HepG2 (cell line): Measurements from ENCODE around the gene COA7. TPM values are rescaled to one million over a fixed set of nuclear protein-coding genes. Genes with fewer than 3 reads are reported as not detected.

ENCODE experiments used
- CEBPB ChIP-seq: IDR thresholded peaks from 2 replicates; pipeline ENCODE4 v1.6.1; 2011; ENCODE audit warnings: low read depth, low read length, improper control_type of control experiment, borderline replicate concordance
- HHEX ChIP-seq: IDR thresholded peaks from 2 replicates; pipeline ENCODE4 v1.6.1; 2016; ENCODE audit warnings: control low read depth
- KLF6 ChIP-seq: IDR thresholded peaks from 2 replicates; pipeline ENCODE4 v1.8.0; 2016; ENCODE audit warnings: missing biosample characterization, missing genetic modification reagents
- NFYB ChIP-seq: sonication (generic); formaldehyde crosslinking; IDR thresholded peaks from 2 replicates; pipeline ENCODE4 v1.4.0; 2020; ENCODE audit warnings: missing genetic modification reagents
- POLR2AphosphoS5 ChIP-seq: IDR thresholded peaks from 2 replicates; pipeline ENCODE4 v1.6.1; 2012; ENCODE audit warnings: low read depth, low read length
- RELA ChIP-seq: sonication (generic); formaldehyde crosslinking; IDR thresholded peaks from 2 replicates; pipeline ENCODE4 v1.4.0; 2020; ENCODE audit warnings: missing genetic modification reagents
- TCF12 ChIP-seq, 2 experiments: fragments of 450-650 bp in 1 of 2; sonication (generic) in 1 of 2; formaldehyde crosslinking in 1 of 2; IDR thresholded peaks; 2 replicates each; pipeline versions ENCODE4 v1.6.1 to v1.8.0; 2017 to 2022; ENCODE audit warnings: antibody characterized with exemption in 1 of 2, mild to moderate bottlenecking in 1 of 2, missing genetic modification reagents in 1 of 2, moderate library complexity in 1 of 2
- ZNF143 ChIP-seq: sonication (generic); formaldehyde crosslinking; IDR thresholded peaks from 2 replicates; pipeline ENCODE4 v1.4.0; 2020; ENCODE audit warnings: missing genetic modification reagents
- ZNF274 ChIP-seq: sonication (generic); formaldehyde crosslinking; IDR thresholded peaks from 2 replicates; pipeline ENCODE4 v1.5.1; 2020; ENCODE audit warnings: mild to moderate bottlenecking, missing genetic modification reagents
- ZNF543 ChIP-seq: sonication (generic); formaldehyde crosslinking; IDR thresholded peaks from 2 replicates; pipeline ENCODE4 v1.4.0; 2020; ENCODE audit warnings: mild to moderate bottlenecking, missing genetic modification reagents
- ZNF629 ChIP-seq: sonication (generic); formaldehyde crosslinking; conservative IDR thresholded peaks from 2 replicates; pipeline ENCODE4 v1.5.0; 2020; ENCODE audit warnings: missing genetic modification reagents
- ZNF644 ChIP-seq: IDR thresholded peaks from 2 replicates; pipeline ENCODE4 v1.6.1; 2016; ENCODE audit warnings: low read depth
- ZNF878 ChIP-seq: sonication (generic); formaldehyde crosslinking; IDR thresholded peaks from 2 replicates; pipeline ENCODE4 v1.8.1; 2023; ENCODE audit warnings: mild to moderate bottlenecking, missing genetic modification reagents, moderate library complexity
- polyA plus RNA-seq, 8 experiments: library from polyadenylated mRNA; depleted of rRNA in 3 of 8; stranded (reverse) in 7 of 8; unstranded in 1 of 8; fragments of >200 nt; fragmentation: Illumina TruSeq in 4 of 8; extraction: Trizol in 4 of 8; gene quantifications; 2 replicates each; pipeline versions ENCODE4 v1.2.1 to v1.2.3, GENCODE V29; 2011 to 2016; ENCODE audit warnings: low read depth in 4 of 8, missing spikeins in 1 of 8, mixed read lengths in 1 of 8; ENCODE audit not compliant: insufficient read depth in 1 of 8
- total RNA-seq, 5 experiments: library from RNA; depleted of rRNA; stranded (reverse); fragments of >200 nt; fragmentation: Illumina TruSeq; extraction: Trizol; gene quantifications; 2 replicates each; pipeline ENCODE4 v1.2.3, GENCODE V29; 2016; ENCODE audit warnings: low read depth in 1 of 5
- TF ChIP-seq, protein P1 (sequence below): sonication (generic); formaldehyde crosslinking; IDR thresholded peaks from 2 replicates; pipeline ENCODE4 v1.4.0; 2020; ENCODE audit warnings: mild to moderate bottlenecking, missing genetic modification reagents, borderline replicate concordance
- TF ChIP-seq, protein P2 (sequence below): IDR thresholded peaks from 2 replicates; pipeline ENCODE4 v1.6.1; 2016; ENCODE audit warnings: missing genetic modification reagents, missing compliant biosample characterization
- TF ChIP-seq, protein P3 (sequence below): sonication (generic); formaldehyde crosslinking; IDR thresholded peaks from 2 replicates; pipeline ENCODE4 v1.5.0; 2020; ENCODE audit warnings: mild to moderate bottlenecking, missing genetic modification reagents, borderline replicate concordance

COA7 gene
- total and polyA plus RNA-seq, 2 of the 13 experiments (the other 11 are each of a cell fraction or from before 2014, with no cell fraction given): 12.3 to 30.4 TPM

DNA sequence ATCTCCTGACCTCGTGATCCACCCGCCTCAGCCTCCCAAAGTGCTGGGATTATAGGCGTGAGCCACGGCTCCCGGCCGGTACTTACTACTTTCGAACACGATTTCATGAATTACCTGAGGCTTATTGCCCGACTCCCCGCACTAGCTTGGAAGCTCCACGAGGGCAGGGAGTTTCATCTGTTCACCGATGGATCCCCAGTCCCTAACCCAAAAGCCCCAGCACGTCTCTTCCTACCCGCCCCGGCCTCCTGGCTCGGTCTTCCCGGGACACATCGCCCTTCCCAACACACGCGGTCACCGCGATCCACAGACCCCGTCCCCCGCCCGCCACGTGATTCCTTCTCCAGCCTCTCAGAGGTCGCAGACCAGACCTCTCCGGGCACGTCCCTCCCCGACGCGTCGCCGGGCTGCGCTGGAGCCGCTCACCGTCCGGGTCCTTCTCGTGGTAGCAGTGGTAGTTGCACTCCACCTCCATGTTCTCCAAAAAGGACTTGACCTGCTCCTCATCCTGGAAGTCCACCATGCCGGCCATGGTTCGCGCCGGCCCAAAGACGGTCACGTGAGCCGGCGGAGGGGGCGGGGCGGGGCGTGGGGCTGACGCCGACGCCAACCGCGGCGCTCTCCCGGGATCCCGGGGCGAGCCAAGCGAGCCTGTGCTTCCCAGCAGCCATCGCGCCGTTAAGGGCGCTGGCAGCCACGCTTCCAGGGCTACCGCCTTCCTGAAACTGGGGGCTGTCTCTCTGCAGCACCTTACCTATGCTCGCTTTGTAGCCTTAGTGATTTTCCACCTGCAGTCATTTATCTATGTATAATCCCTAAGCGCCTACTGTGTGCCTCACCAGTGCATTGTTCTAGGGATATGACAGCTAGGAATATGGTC, at the start of gene COA7 (continued):
- TF ChIP-seq, protein P1, sequence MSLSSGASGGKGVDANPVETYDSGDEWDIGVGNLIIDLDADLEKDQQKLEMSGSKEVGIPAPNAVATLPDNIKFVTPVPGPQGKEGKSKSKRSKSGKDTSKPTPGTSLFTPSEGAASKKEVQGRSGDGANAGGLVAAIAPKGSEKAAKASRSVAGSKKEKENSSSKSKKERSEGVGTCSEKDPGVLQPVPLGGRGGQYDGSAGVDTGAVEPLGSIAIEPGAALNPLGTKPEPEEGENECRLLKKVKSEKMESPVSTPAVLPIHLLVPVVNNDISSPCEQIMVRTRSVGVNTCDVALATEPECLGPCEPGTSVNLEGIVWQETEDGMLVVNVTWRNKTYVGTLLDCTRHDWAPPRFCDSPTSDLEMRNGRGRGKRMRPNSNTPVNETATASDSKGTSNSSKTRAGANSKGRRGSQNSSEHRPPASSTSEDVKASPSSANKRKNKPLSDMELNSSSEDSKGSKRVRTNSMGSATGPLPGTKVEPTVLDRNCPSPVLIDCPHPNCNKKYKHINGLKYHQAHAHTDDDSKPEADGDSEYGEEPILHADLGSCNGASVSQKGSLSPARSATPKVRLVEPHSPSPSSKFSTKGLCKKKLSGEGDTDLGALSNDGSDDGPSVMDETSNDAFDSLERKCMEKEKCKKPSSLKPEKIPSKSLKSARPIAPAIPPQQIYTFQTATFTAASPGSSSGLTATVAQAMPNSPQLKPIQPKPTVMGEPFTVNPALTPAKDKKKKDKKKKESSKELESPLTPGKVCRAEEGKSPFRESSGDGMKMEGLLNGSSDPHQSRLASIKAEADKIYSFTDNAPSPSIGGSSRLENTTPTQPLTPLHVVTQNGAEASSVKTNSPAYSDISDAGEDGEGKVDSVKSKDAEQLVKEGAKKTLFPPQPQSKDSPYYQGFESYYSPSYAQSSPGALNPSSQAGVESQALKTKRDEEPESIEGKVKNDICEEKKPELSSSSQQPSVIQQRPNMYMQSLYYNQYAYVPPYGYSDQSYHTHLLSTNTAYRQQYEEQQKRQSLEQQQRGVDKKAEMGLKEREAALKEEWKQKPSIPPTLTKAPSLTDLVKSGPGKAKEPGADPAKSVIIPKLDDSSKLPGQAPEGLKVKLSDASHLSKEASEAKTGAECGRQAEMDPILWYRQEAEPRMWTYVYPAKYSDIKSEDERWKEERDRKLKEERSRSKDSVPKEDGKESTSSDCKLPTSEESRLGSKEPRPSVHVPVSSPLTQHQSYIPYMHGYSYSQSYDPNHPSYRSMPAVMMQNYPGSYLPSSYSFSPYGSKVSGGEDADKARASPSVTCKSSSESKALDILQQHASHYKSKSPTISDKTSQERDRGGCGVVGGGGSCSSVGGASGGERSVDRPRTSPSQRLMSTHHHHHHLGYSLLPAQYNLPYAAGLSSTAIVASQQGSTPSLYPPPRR: peak; percentile 49; the same call in 1 of the 2 replicates
- TF ChIP-seq POLR2AphosphoS5 (peak; percentile 82), HHEX (CRISPR knock-in tag) (no peak), ZNF878 (peak; percentile 66), ZNF629 (CRISPR knock-in tag) (no peak), TCF12 (IDR thresholded peaks at IDR 0.05) (no peak), TCF12 (CRISPR knock-in tag; IDR thresholded peaks at IDR 0.05) (no peak), KLF6 (peak; percentile 83; the same call in 1 of the 2 replicates), RELA (CRISPR knock-in tag) (no peak), CEBPB (no peak), ZNF644 (CRISPR knock-in tag) (no peak), NFYB (CRISPR knock-in tag) (peak; percentile 60), ZNF274 (CRISPR knock-in tag) (peak; percentile 94), ZNF543 (peak; percentile 86), ZNF143 (CRISPR knock-in tag) (peak; percentile 90)
- TF ChIP-seq, protein P2, sequence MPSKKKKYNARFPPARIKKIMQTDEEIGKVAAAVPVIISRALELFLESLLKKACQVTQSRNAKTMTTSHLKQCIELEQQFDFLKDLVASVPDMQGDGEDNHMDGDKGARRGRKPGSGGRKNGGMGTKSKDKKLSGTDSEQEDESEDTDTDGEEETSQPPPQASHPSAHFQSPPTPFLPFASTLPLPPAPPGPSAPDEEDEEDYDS (CRISPR knock-in tag): peak; percentile 43; the same call in 1 of the 2 replicates
- TF ChIP-seq, protein P3, sequence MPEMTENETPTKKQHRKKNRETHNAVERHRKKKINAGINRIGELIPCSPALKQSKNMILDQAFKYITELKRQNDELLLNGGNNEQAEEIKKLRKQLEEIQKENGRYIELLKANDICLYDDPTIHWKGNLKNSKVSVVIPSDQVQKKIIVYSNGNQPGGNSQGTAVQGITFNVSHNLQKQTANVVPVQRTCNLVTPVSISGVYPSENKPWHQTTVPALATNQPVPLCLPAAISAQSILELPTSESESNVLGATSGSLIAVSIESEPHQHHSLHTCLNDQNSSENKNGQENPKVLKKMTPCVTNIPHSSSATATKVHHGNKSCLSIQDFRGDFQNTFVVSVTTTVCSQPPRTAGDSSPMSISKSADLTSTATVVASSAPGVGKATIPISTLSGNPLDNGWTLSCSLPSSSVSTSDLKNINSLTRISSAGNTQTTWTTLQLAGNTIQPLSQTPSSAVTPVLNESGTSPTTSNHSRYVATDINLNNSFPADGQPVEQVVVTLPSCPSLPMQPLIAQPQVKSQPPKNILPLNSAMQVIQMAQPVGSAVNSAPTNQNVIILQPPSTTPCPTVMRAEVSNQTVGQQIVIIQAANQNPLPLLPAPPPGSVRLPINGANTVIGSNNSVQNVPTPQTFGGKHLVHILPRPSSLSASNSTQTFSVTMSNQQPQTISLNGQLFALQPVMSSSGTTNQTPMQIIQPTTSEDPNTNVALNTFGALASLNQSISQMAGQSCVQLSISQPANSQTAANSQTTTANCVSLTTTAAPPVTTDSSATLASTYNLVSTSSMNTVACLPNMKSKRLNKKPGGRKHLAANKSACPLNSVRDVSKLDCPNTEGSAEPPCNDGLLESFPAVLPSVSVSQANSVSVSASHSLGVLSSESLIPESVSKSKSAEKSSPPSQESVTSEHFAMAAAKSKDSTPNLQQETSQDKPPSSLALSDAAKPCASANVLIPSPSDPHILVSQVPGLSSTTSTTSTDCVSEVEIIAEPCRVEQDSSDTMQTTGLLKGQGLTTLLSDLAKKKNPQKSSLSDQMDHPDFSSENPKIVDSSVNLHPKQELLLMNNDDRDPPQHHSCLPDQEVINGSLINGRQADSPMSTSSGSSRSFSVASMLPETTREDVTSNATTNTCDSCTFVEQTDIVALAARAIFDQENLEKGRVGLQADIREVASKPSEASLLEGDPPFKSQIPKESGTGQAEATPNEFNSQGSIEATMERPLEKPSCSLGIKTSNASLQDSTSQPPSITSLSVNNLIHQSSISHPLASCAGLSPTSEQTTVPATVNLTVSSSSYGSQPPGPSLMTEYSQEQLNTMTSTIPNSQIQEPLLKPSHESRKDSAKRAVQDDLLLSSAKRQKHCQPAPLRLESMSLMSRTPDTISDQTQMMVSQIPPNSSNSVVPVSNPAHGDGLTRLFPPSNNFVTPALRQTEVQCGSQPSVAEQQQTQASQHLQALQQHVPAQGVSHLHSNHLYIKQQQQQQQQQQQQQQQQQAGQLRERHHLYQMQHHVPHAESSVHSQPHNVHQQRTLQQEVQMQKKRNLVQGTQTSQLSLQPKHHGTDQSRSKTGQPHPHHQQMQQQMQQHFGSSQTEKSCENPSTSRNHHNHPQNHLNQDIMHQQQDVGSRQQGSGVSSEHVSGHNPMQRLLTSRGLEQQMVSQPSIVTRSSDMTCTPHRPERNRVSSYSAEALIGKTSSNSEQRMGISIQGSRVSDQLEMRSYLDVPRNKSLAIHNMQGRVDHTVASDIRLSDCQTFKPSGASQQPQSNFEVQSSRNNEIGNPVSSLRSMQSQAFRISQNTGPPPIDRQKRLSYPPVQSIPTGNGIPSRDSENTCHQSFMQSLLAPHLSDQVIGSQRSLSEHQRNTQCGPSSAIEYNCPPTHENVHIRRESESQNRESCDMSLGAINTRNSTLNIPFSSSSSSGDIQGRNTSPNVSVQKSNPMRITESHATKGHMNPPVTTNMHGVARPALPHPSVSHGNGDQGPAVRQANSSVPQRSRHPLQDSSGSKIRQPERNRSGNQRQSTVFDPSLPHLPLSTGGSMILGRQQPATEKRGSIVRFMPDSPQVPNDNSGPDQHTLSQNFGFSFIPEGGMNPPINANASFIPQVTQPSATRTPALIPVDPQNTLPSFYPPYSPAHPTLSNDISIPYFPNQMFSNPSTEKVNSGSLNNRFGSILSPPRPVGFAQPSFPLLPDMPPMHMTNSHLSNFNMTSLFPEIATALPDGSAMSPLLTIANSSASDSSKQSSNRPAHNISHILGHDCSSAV (CRISPR knock-in tag): no peak
